ENCODE results near the gene JTB. TPM values are rescaled to one million over a fixed set of nuclear protein-coding genes. Genes with fewer than 3 reads are reported as not detected.

The JTB gene
- total RNA-seq, 3 donors from 2014 or later (not counting 1 experiment from before 2014, with no cell fraction given), result 96.9 to 107 (median 101) TPM

GRCh38 chr1:153932156-153933131 lies 45.0 kb downstream of the JTB start:
- no peaks in the 10 kb centered on the region for H3K4me1 ChIP-seq (ENCODE audit: control insufficient read depth, insufficient read depth, low read length)
- H3K36me3 ChIP-seq (ENCODE audit: control insufficient read depth, insufficient read depth, low read length), result peaks cover 63% of the 10 kb centered on the region
- H3K27ac Mint-ChIP-seq, result peak overlapping the region in 1 of 2 donors; percentile 41
- H3K27me3 Mint-ChIP-seq (ENCODE audit: low read depth in 2 of 2), result no peaks in the 10 kb centered on the region
- TF ChIP-seq CTCF (IDR thresholded peaks at IDR 0.05), result no peak
- no peaks in the 10 kb centered on the region for H3K36me3 Mint-ChIP-seq
- H3K4me3 ChIP-seq (ENCODE audit: low read length), result no peak overlapping the region
- H3K27ac ChIP-seq (ENCODE audit: low read length), result no peak overlapping the region
- ATAC-seq (no peak), DNase-seq (no peak)
- H3K9me3 Mint-ChIP-seq, result no peaks in the 10 kb centered on the region
- intact Hi-C loops (cut with micrococcal nuclease), result no loop called here
- 95% methylated on average over 17 of the region's 18 CpGs for WGBS (ENCODE audit: insufficient coverage)
- H3K4me3 Mint-ChIP-seq, result no peak overlapping the region
- peaks cover 12 to 22% of the 10 kb centered on the region in 2 donors for H3K4me1 Mint-ChIP-seq
- H3K9me3 ChIP-seq (ENCODE audit: control insufficient read depth, insufficient read depth, low read length), result no peaks in the 10 kb centered on the region
- no peaks in the 10 kb centered on the region for H3K27me3 ChIP-seq (ENCODE audit: control insufficient read depth, insufficient read depth, low read length)

- Histone ChIP-seq H3K9me3 (ENCODE audit: control insufficient read depth, insufficient read depth, low read length) (no peaks in the 10 kb centered on the region), H3K27me3 (ENCODE audit: control insufficient read depth, insufficient read depth, low read length) (no peaks in the 10 kb centered on the region), H3K4me1 (ENCODE audit: control insufficient read depth, insufficient read depth, low read length) (no peaks in the 10 kb centered on the region), H3K27ac (ENCODE audit: low read length) (no peak overlapping the region), H3K4me3 (ENCODE audit: low read length) (no peak overlapping the region), H3K36me3 (ENCODE audit: control insufficient read depth, insufficient read depth, low read length) (peaks cover 43% of the 10 kb centered on the region)
- intact Hi-C loops (cut with micrococcal nuclease), result no loop called here
- DNase-seq (no peak), ATAC-seq (no peak)
- Mint-ChIP-seq H3K9me3 (no peaks in the 10 kb centered on the region), H3K36me3 (no peaks in the 10 kb centered on the region), H3K4me1 (peaks cover 12 to 22% of the 10 kb centered on the region in 2 donors), H3K27me3 (ENCODE audit: low read depth in 2 of 2) (no peaks in the 10 kb centered on the region), H3K4me3 (no peak overlapping the region), H3K27ac (peak overlapping the region in 1 of 2 donors; percentile 85)
- WGBS (ENCODE audit: insufficient coverage), result 97% methylated on average over 11 of the region's 14 CpGs
- no peak for TF ChIP-seq CTCF (IDR thresholded peaks at IDR 0.05)
These were observed 47.2 kb downstream of the JTB start for GRCh38 chr1:153929981-153930948.

- Mint-ChIP-seq H3K4me3 (no peak overlapping the region), H3K36me3 (no peaks in the 10 kb centered on the region), H3K27ac (peak overlapping the region; percentile 79 to 85), H3K4me1 (peaks cover 12 to 19% of the 10 kb centered on the region in 2 donors), H3K9me3 (no peaks in the 10 kb centered on the region), H3K27me3 (ENCODE audit: low read depth in 2 of 2) (no peaks in the 10 kb centered on the region)
- 100% methylated on average over 5 of the region's 5 CpGs for WGBS (ENCODE audit: insufficient coverage)
- no peaks in the 10 kb centered on the region for H3K27me3 ChIP-seq (ENCODE audit: control insufficient read depth, insufficient read depth, low read length)
- H3K4me3 ChIP-seq (ENCODE audit: low read length), result no peak overlapping the region
- no peaks in the 10 kb centered on the region for H3K9me3 ChIP-seq (ENCODE audit: control insufficient read depth, insufficient read depth, low read length)
- DNase-seq, result no peak
- ATAC-seq, result no peak
- H3K4me1 ChIP-seq (ENCODE audit: control insufficient read depth, insufficient read depth, low read length), result no peaks in the 10 kb centered on the region
- no peak for TF ChIP-seq CTCF (IDR thresholded peaks at IDR 0.05)
- H3K27ac ChIP-seq (ENCODE audit: low read length), result no peak overlapping the region
- H3K36me3 ChIP-seq (ENCODE audit: control insufficient read depth, insufficient read depth, low read length), result peaks cover 36% of the 10 kb centered on the region
- intact Hi-C loops (cut with micrococcal nuclease), result no loop called here
These were observed 48.0 kb downstream of the JTB start for GRCh38 chr1:153929426-153929825.

All from natural killer cell (primary cell).